ENCODE measurements around the gene MYOF. TPM values are rescaled to one million over a fixed set of nuclear protein-coding genes. Genes with fewer than 3 reads are reported as not detected.

The MYOF gene
- total and polyA plus RNA-seq, 10 of the 15 experiments (the other 5 are each of a cell fraction or from before 2014, with no cell fraction given): 0.02 to 0.59 (median 0.17) TPM

DNA sequence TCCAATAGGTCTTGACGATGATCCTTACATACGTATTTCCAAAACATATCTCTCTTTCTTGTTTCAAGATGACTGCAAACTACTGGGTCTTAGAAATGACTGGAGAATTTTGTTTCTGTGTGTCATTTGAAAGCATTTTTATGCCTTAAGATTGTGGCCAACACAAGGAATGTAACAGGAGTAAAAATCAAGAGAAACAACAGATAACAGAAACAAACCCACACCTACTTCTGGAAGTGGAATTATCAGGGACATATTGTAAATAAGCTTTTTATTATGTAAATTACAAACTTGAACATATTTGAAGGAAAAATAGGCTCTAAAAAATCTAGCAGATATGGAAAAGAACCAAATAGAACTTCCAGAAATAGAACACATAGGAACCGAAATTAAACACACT lies 212.9 kb downstream of the MYOF start:
- no peaks in the 10 kb centered on the region for H3K36me3 ChIP-seq (ENCODE audit: control insufficient read depth in 2 of 2, insufficient read depth in 2 of 2, low read length in 1 of 2)
- BruUV-seq (replicated peaks): no TSS peak
- H3K9me3 ChIP-seq (replicated peaks; ENCODE audit: control insufficient read depth, insufficient read depth, low read length): peaks cover 22% of the 10 kb centered on the region
- no peak overlapping the region for H3K27ac ChIP-seq (ENCODE audit: control insufficient read depth, insufficient read depth)
- ATAC-seq (no peak), DNase-seq (ENCODE audit: low read depth, low spot score) (no peak), FAIRE-seq (no peak)
- peaks cover 21% of the 10 kb centered on the region for H3K4me1 ChIP-seq (ENCODE audit: control insufficient read depth, insufficient read depth, low read length)
- in situ Hi-C loops (cut with MboI): no loop called here
- H2AFZ ChIP-seq (ENCODE audit: control insufficient read depth, low read depth, low read length): no peak overlapping the region
- ChIA-PET RAD21 (ENCODE audit: unreplicated experiment) (no interaction called here), CTCF (interaction anchor here (1.0 kb wide), 1 partner anchor 153 kb away, joined by 4 read pairs; no protein-coding TSS in a partner anchor), POLR2A (no interaction called here), SMC1A (ENCODE audit: uncharacterized antibody, unreplicated experiment) (interaction anchor here (0.8 to 1.1 kb wide), 2 partner anchors 155 to 213 kb away, joined by 3 read pairs; partner anchors contain the start of gene MYOF)
- H3K27me3 ChIP-seq (replicated peaks in 1 of 2; ENCODE audit: control insufficient read depth in 2 of 2, insufficient read depth in 2 of 2, low read length in 1 of 2): no peaks in the 10 kb centered on the region; a peak in 1 of 4 replicates
- no peaks in the 10 kb centered on the region for H3K79me2 ChIP-seq (ENCODE audit: control insufficient read depth, insufficient read depth, low read length)
- TF ChIP-seq MTA3 (IDR thresholded peaks at IDR 0.05; ENCODE audit: borderline replicate concordance, low read length): no peak
- TF ChIP-seq, protein P1, sequence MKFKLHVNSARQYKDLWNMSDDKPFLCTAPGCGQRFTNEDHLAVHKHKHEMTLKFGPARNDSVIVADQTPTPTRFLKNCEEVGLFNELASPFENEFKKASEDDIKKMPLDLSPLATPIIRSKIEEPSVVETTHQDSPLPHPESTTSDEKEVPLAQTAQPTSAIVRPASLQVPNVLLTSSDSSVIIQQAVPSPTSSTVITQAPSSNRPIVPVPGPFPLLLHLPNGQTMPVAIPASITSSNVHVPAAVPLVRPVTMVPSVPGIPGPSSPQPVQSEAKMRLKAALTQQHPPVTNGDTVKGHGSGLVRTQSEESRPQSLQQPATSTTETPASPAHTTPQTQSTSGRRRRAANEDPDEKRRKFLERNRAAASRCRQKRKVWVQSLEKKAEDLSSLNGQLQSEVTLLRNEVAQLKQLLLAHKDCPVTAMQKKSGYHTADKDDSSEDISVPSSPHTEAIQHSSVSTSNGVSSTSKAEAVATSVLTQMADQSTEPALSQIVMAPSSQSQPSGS (IDR thresholded peaks at IDR 0.05; ENCODE audit: low read length): no peak
- TF ChIP-seq GABPA (IDR thresholded peaks at IDR 0.05; ENCODE audit: low read depth): no peak
- TF ChIP-seq NRF1 (conservative IDR thresholded peaks at IDR 0.05; ENCODE audit: low read depth, low read length): no peak
- no peak for TF ChIP-seq GATAD2B (conservative IDR thresholded peaks at IDR 0.05; ENCODE audit: low read depth)
- TF ChIP-seq PML (IDR thresholded peaks at IDR 0.05; ENCODE audit: low read length): no peak
- TF ChIP-seq, protein P2, sequence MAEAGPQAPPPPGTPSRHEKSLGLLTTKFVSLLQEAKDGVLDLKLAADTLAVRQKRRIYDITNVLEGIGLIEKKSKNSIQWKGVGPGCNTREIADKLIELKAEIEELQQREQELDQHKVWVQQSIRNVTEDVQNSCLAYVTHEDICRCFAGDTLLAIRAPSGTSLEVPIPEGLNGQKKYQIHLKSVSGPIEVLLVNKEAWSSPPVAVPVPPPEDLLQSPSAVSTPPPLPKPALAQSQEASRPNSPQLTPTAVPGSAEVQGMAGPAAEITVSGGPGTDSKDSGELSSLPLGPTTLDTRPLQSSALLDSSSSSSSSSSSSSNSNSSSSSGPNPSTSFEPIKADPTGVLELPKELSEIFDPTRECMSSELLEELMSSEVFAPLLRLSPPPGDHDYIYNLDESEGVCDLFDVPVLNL (IDR thresholded peaks at IDR 0.05; ENCODE audit: low read depth, low read length): no peak
- no peak for TF ChIP-seq RCOR1 (conservative IDR thresholded peaks at IDR 0.05; ENCODE audit: low read depth, low read length)
- no peak for TF ChIP-seq BMI1 (IDR thresholded peaks at IDR 0.05; ENCODE audit: borderline replicate concordance)
- no peak for TF ChIP-seq ESRRA (IDR thresholded peaks at IDR 0.05; ENCODE audit: low read length)
- TF ChIP-seq CHD4 (IDR thresholded peaks at IDR 0.05): no peak
- TF ChIP-seq, protein P3, sequence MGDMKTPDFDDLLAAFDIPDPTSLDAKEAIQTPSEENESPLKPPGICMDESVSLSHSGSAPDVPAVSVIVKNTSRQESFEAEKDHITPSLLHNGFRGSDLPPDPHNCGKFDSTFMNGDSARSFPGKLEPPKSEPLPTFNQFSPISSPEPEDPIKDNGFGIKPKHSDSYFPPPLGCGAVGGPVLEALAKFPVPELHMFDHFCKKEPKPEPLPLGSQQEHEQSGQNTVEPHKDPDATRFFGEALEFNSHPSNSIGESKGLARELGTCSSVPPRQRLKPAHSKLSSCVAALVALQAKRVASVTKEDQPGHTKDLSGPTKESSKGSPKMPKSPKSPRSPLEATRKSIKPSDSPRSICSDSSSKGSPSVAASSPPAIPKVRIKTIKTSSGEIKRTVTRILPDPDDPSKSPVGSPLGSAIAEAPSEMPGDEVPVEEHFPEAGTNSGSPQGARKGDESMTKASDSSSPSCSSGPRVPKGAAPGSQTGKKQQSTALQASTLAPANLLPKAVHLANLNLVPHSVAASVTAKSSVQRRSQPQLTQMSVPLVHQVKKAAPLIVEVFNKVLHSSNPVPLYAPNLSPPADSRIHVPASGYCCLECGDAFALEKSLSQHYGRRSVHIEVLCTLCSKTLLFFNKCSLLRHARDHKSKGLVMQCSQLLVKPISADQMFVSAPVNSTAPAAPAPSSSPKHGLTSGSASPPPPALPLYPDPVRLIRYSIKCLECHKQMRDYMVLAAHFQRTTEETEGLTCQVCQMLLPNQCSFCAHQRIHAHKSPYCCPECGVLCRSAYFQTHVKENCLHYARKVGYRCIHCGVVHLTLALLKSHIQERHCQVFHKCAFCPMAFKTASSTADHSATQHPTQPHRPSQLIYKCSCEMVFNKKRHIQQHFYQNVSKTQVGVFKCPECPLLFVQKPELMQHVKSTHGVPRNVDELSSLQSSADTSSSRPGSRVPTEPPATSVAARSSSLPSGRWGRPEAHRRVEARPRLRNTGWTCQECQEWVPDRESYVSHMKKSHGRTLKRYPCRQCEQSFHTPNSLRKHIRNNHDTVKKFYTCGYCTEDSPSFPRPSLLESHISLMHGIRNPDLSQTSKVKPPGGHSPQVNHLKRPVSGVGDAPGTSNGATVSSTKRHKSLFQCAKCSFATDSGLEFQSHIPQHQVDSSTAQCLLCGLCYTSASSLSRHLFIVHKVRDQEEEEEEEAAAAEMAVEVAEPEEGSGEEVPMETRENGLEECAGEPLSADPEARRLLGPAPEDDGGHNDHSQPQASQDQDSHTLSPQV (IDR thresholded peaks at IDR 0.05): no peak
- TF ChIP-seq TCF3 (IDR thresholded peaks at IDR 0.05; ENCODE audit: borderline replicate concordance, insufficient read depth, low read depth, low read length): no peak
- TF ChIP-seq BCL11A (IDR thresholded peaks at IDR 0.05; ENCODE audit: low read depth, low read length): no peak
- TF ChIP-seq POLR2AphosphoS5 (IDR thresholded peaks at IDR 0.05; ENCODE audit: low read length): no peak
- WGBS (ENCODE audit: insufficient coverage, insufficient replicate concordance, low lambda C conversion rate, missing lambda C conversion rate): 93% methylated on average over 3 of the region's 3 CpGs
- intact Hi-C loops (cut with micrococcal nuclease; ENCODE audit: unreplicated experiment): no loop called here
- no peaks in the 10 kb centered on the region for H4K20me1 ChIP-seq (ENCODE audit: control insufficient read depth, insufficient read depth)
- H3K4me2 ChIP-seq (ENCODE audit: control insufficient read depth, insufficient read depth): no peak overlapping the region
- no peak overlapping the region for H3K4me3 ChIP-seq
- H3K9ac ChIP-seq (ENCODE audit: control insufficient read depth, insufficient read depth, low read length): no peak overlapping the region

Data from GM12878 (cell line).